Keratinocyte (primary cell): ENCODE results near the gene ARRB1. TPM values are rescaled to one million over a fixed set of nuclear protein-coding genes. Genes with fewer than 3 reads are reported as not detected.

Experiments
- DNase-seq: peaks from one replicate; pipeline ENCODE4 v3.0.0-alpha.2; 2011; ENCODE audit warnings: low read depth, missing footprints, low spot score
- FAIRE-seq: peaks from 2 replicates; lab custom pipeline; 2011; peaks lifted over from hg19 to GRCh38; lab: Jason Lieb, UNC
- H2AFZ ChIP-seq: 2 replicates; pipeline ENCODE4 v1.6.0; 2012; ENCODE audit warnings: low read length, control low read depth, inconsistent platforms; ENCODE audit not compliant: control insufficient read depth
- H3K27ac ChIP-seq: 2 replicates; pipeline ENCODE4 v1.5.1; 2011; ENCODE audit warnings: low read length; ENCODE audit not compliant: control insufficient read depth, insufficient read depth
- H3K27me3 ChIP-seq: 3 replicates; pipeline ENCODE4 v1.6.0; 2011; ENCODE audit warnings: low read length; ENCODE audit not compliant: control insufficient read depth, insufficient read depth; ENCODE audit errors: extremely low read depth
- H3K36me3 ChIP-seq, 2 experiments: 2 replicates in 1 of 2; 3 replicates in 1 of 2; pipeline ENCODE4 v1.5.1; 2011; ENCODE audit warnings: low read length in 2 of 2, mild to moderate bottlenecking in 1 of 2; ENCODE audit not compliant: control insufficient read depth in 2 of 2, insufficient read depth in 2 of 2; ENCODE audit errors: extremely low read depth in 1 of 2
- H3K4me1 ChIP-seq: 3 replicates; pipeline ENCODE4 v1.5.1; 2011; ENCODE audit warnings: low read length; ENCODE audit not compliant: control insufficient read depth, insufficient read depth; ENCODE audit errors: extremely low read depth
- H3K4me2 ChIP-seq: 3 replicates; pipeline ENCODE4 v1.6.0; 2011; ENCODE audit warnings: low read depth, low read length; ENCODE audit not compliant: control insufficient read depth, insufficient read depth; ENCODE audit errors: extremely low read depth
- H3K4me3 ChIP-seq, 3 experiments: fragments of 200-600 bp in 1 of 3; sonication (generic) in 1 of 3; 2 replicates in 2 of 3; 3 replicates in 1 of 3; pipeline ENCODE4 v1.5.1; 2011 to 2016; ENCODE audit warnings: low read length in 3 of 3, mild to moderate bottlenecking in 3 of 3, control low read depth in 2 of 3, inconsistent platforms in 1 of 3, low read depth in 1 of 3, mixed read lengths in 1 of 3, mixed run types in 1 of 3, moderate library complexity in 1 of 3; ENCODE audit not compliant: control insufficient read depth in 2 of 3, insufficient read depth in 2 of 3; ENCODE audit errors: extremely low read depth in 1 of 3
- H3K79me2 ChIP-seq: 2 replicates; pipeline ENCODE4 v1.6.0; 2012; ENCODE audit warnings: low read length; ENCODE audit not compliant: control insufficient read depth, insufficient read depth
- H3K9ac ChIP-seq: 3 replicates; pipeline ENCODE4 v1.6.0; 2011; ENCODE audit warnings: low read length; ENCODE audit not compliant: control insufficient read depth, insufficient read depth; ENCODE audit errors: extremely low read depth
- H3K9me1 ChIP-seq: 3 replicates; pipeline ENCODE4 v1.6.0; 2011; ENCODE audit warnings: low read length; ENCODE audit not compliant: control insufficient read depth, insufficient read depth; ENCODE audit errors: extremely low read depth
- H3K9me3 ChIP-seq: 2 replicates; pipeline ENCODE4 v1.5.1; 2012; ENCODE audit warnings: low read depth, low read length; ENCODE audit not compliant: control insufficient read depth
- H4K20me1 ChIP-seq: 3 replicates; pipeline ENCODE4 v1.6.0; 2011; ENCODE audit warnings: low read length; ENCODE audit not compliant: control insufficient read depth, insufficient read depth; ENCODE audit errors: extremely low read depth
- CTCF ChIP-seq, 3 experiments: IDR thresholded peaks in 1 of 3; conservative IDR thresholded peaks in 1 of 3; optimal IDR thresholded peaks in 1 of 3; 2 replicates in 2 of 3; 3 replicates in 1 of 3; pipeline versions ENCODE3 to v1.5.1; 2011; ENCODE audit warnings: low read length in 3 of 3, mild to moderate bottlenecking in 3 of 3, moderate library complexity in 2 of 3, control low read depth in 1 of 3, inconsistent platforms in 1 of 3; ENCODE audit not compliant: insufficient read depth in 2 of 3; ENCODE audit errors: extremely low read depth in 1 of 3
- EZH2 ChIP-seq: IDR thresholded peaks from one replicate; pipeline ENCODE4 v1.6.1; 2012; ENCODE audit warnings: inconsistent platforms, mild to moderate bottlenecking, low read length, moderate library complexity
- dilution Hi-C: fragments of 300-500 bp; cut with MboI; formaldehyde crosslinking; loops from one replicate; pipeline ENCODE4 v1.7.0; 2020; ENCODE audit warnings: low sequenced_read_pairs; ENCODE audit not compliant: extremely low pct_ligation_motif_present
- polyA plus RNA-seq, 5 experiments: library from polyadenylated mRNA; depleted of rRNA in 3 of 5; stranded (reverse) in 3 of 5; stranded (forward) in 1 of 5; unstranded in 1 of 5; fragments of >200 nt; gene quantifications; 1 replicate in 1 of 5; 2 replicates in 3 of 5; 3 replicates in 1 of 5; pipeline versions ENCODE4 v1.2.1 to v1.2.3, GENCODE V29; 2011 to 2012; ENCODE audit warnings: missing spikeins in 2 of 5, low read depth in 1 of 5, low replicate concordance in 1 of 5
- small RNA-seq, 3 experiments: library from RNA; depleted of rRNA; stranded (forward); fragments of <200 nt; gene quantifications; one replicate each; pipeline ENCODE3, GENCODE V24; 2012; ENCODE audit warnings: low read depth in 3 of 3, low replicate concordance in 1 of 3; ENCODE audit not compliant: insufficient read length in 3 of 3

ARRB1 gene
- polyA plus RNA-seq, 1 donor (not counting 4 experiments of a cell fraction or from before 2014, with no cell fraction given), result 0.94 TPM

GRCh38 chr11:75214411-75214821 lies 137.0 kb downstream of the ARRB1 start:
- dilution Hi-C loops, result loop anchor here (25.0 kb wide), 1 partner anchor 177 kb away; no protein-coding TSS in a partner anchor
- H4K20me1 ChIP-seq, result no peaks in the 10 kb centered on the region
- H3K27ac ChIP-seq, result no peak overlapping the region
- H3K4me3 ChIP-seq, result no peak overlapping the region
- FAIRE-seq (no peak), DNase-seq (peak; percentile 19)
- peak; percentile 23 to 38 (median 36) for TF ChIP-seq CTCF (optimal IDR thresholded peaks at IDR 0.05 in 1 of 3, IDR thresholded peaks at IDR 0.05 in 1 of 3, conservative IDR thresholded peaks at IDR 0.05 in 1 of 3; ENCODE audit: extremely low read depth in 1 of 3, insufficient read depth in 2 of 3, low read length in 3 of 3)
- no peak for TF ChIP-seq EZH2
- H3K4me2 ChIP-seq, result no peak overlapping the region
- H2AFZ ChIP-seq, result no peak overlapping the region
- no peaks in the 10 kb centered on the region for H3K9me3 ChIP-seq
- H3K27me3 ChIP-seq, result peaks cover 13% of the 10 kb centered on the region
- H3K4me1 ChIP-seq, result no peaks in the 10 kb centered on the region
- H3K36me3 ChIP-seq, result no peaks in the 10 kb centered on the region
- H3K9ac ChIP-seq, result no peak overlapping the region
- no peaks in the 10 kb centered on the region for H3K9me1 ChIP-seq
- H3K79me2 ChIP-seq, result no peaks in the 10 kb centered on the region

Small RNAs within 50 kb of the gene (small RNA-seq; reads per million reads assigned to genes)
- gene MIR326 (0 to 0.33 (median 0.07) reads per million in 3 experiments), gene SNORD15A (0 reads per million in 3 experiments)

Other genes starting within 250 kb of the ARRB1 start
- gene SLCO2B1, start 200.6 kb downstream of the ARRB1 start, polyA plus RNA-seq, result 0.03 TPM in 1 of 3 replicates, not detected in the others
- gene TPBGL, start 110.9 kb downstream of the ARRB1 start, polyA plus RNA-seq, result not detected in 3 replicates
- gene RPS3, start 47.9 kb upstream of the ARRB1 start, polyA plus RNA-seq, result 2,759 to 4,283 TPM (median 3,843 TPM) in 3 replicates
- gene KLHL35, start 81.5 kb upstream of the ARRB1 start, polyA plus RNA-seq, result 0.43 to 1.0 TPM (median 0.58 TPM) in 3 replicates
- 2.1 to 4.0 TPM (median 3.1 TPM) in 3 replicates for gene GDPD5, start 174.3 kb upstream of the ARRB1 start, polyA plus RNA-seq
- 131 to 152 TPM (median 136 TPM) in 3 replicates for gene SERPINH1, start 210.6 kb upstream of the ARRB1 start, polyA plus RNA-seq